H4 (cell line): ENCODE results near the gene RPP40. TPM values are rescaled to one million over a fixed set of nuclear protein-coding genes. Genes with fewer than 3 reads are reported as not detected.
A peak's percentile ranks its signal among the peaks of the same experiment; 100 is the strongest.
"Not testable (repeated sequence)": the region's sequence is repeated elsewhere in the genome, so short reads cannot be mapped to it uniquely, and the experiment has no call there.

Experiments used
- DNase-seq: peaks from one replicate; pipeline ENCODE4 v3.0.0-alpha.2; 2015; ENCODE audit warnings: low spot score
- total RNA-seq: library from RNA; depleted of rRNA; stranded (reverse); fragments of >200 nt; shearing (Covaris generic); gene quantifications from 2 replicates; pipeline ENCODE4 v1.2.3, GENCODE V29; 2014; rRNA removed

Gene RPP40, protein sequence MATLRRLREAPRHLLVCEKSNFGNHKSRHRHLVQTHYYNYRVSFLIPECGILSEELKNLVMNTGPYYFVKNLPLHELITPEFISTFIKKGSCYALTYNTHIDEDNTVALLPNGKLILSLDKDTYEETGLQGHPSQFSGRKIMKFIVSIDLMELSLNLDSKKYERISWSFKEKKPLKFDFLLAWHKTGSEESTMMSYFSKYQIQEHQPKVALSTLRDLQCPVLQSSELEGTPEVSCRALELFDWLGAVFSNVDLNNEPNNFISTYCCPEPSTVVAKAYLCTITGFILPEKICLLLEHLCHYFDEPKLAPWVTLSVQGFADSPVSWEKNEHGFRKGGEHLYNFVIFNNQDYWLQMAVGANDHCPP
- 43.2 and 63.1 TPM in 2 replicates for total RNA-seq

DNA sequence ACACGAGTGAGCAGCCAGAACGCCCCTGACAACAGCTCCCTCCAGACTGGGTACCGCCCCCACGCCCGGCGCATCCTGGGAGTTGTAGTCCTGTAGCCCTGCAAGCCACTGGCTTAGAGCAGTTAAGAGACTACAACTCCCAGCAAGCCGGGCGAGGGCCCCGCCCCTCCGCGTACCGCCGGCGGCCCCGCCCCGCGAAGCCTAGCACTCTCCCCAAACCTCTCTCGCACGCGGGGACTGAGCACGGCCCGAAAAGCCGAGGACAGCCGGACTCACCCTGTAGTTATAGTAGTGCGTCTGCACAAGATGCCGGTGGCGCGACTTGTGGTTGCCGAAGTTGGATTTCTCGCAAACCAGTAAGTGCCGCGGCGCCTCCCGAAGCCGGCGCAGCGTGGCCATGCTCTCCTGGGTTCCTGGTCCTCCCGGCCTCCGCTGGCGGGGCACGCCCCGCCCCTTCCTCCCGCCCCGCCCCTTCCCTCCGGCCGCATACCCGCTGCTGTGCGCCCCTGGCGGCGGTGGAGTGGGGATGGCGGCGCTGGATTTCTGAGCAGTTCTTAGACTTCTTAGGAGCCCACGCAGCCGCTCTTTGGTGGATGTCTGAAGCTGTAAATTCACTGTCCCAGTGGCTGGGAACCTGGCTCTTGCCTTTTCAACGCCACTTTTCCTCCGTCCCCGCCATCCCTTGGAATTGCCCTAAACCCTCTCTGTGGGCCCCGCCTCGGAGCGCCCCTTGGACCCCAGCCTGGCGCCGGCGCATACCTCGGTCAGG lies at the start of gene RPP40:
TSS of gene RPP40 (minus strand) at position 434 of the 769 bp plus-strand sequence. CDS start at position 399, 35 bp downstream.
- peak; percentile 94 for DNase-seq

DNA sequence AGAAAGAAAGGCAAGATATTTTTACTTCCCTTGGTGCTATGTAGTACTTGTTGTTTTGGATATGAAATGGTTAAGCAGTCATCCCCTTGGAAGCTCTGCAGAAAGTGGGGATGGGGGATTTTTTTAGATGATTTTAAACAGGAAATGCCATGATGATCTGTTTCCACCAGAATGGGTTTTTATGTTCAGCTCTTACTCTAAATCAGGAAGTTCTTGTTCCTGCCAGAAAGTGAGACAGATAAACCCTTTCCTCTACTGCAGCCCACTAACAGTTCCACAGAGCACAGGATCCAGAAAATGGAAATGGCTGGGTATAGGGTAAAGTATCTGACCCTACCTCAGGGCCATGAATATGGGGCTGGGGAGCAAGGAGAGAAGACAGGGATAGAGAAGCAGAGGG lies 49.2 kb upstream of the RPP40 start:
- no peak for DNase-seq

DNA sequence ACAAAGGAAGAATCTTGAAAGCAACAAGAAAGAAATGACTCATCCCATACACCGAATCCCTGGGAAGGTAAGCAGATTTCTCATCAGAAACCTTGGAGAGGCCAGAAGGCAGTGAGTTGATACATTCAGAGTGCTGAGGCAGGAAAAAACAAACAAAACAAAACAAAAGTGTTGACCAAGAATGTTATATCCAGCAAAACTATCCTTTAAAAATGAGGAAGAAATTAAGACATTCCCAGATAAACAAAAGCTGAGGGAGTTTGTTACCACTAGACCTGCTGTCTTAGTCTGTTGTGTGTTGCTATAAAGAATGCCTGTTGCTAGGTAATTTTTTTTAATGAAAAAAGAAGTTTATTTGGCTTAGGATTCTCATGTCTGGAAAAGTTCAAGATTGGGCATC lies 47.6 kb upstream of the RPP40 start:
- DNase-seq = no peak

DNA sequence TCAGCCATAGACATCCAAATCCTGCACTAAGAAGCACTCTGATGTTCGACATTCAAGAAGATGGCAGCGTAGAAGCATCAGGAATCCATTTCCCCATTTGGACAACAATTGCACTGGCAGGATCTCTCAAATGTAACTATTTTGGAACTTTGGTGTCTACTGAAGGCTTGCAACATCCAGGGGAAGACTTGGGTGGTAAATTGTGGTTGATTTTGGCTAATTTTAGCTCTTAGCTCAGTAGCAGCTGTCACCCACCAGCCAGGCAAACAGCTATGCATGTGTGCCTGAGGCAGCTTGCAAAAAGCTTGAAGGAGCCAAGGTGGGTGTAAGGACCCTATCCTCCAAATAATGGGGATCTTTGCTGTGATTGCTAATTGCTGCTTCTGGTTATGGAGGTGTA lies 46.2 kb upstream of the RPP40 start:
- no peak for DNase-seq

DNA sequence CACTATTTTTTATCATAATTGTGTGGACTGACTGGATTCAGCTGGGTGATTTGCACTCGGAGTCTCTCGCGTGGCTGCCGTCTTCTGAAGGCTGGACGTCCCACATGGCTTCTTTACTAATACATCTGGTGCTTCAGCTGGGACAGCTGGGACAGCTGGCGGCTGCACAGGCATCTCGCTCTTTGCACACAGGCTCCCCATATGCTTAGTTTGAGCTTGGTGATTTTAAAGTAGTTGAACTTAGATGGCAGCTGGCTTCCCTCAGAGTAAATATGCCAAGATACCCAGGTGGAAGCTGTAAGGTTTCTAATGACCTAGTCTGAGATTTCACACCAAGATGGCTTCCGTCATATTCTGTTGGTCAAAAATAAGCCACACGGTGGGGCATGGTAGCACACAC lies 42.6 kb upstream of the RPP40 start:
- no peak for DNase-seq

DNA sequence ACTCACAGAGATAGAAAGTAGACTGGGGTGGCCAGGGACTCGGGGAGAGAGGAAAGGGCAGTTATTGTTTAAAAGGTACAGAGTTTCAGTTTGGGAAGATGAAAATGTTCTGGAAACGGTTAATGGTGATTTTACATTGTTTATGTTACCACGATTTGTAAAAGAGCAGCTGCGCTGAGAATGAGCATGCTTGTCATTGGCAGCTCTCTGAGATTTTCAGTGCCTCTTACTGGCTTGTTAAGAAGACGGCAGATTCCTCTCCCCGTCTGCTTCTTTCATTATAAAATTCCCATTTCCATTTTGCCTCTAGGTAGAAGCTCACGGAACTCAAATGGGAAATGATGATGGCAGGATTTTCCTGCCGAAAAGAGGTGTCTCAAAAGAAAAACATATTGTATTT lies 41.6 kb upstream of the RPP40 start:
- DNase-seq = no peak

DNA sequence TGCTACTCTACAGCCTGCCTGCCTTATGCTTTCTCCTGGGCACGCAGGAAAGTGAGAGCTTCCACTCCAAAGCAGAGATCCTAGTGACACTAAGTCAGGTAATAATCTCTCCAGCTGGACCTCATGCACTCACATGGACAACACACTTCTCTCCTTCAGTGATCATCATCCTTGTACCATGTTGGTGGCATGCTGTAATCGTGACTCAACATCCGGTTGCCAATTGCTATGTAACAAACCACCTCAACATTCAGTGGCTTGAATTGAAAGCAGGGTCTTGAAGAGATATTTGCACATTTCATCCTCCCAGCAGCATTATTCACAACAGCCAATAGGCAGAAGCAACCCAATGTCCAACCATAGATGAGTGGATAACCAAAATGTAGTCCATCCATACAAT lies 41.0 kb upstream of the RPP40 start:
- DNase-seq = no peak

DNA sequence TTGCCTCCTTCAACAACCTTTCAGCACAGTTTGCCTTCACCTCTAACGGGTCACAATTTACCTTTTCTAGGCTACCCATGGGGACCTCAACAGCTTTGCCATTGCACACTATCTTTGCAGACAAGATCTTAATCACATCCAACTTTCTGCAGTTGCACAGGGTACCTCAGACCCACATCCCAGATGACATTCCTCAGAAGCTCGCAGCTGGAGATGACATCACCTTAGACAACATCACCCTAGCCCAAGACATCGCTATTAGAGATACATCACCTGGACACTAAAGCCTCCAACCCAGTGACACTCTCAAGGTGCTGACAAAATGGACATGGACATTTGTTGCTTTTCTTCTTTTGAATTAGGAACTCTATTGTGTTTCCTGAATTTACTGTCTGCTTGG lies 38.6 kb upstream of the RPP40 start:
- DNase-seq = no peak

DNA sequence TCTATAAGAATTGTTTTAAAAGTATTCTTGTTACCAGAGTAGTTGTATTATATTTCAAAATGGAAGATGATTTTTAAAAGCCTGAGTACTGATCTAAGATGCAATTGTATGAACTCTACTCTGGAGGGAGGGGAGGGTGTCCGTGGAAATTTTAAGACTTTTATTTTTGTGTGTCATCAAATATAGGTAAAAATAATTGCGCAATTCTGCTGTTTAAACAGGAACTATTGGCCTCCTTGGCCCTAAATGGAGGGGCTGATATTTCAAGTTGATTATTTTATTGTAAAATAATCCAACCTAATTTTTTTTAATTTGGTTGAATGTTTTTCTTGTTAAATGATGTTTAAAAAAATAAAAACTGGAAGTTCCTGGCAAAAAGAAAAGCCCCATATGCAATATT lies 38.1 kb upstream of the RPP40 start:
- DNase-seq = no peak

DNA sequence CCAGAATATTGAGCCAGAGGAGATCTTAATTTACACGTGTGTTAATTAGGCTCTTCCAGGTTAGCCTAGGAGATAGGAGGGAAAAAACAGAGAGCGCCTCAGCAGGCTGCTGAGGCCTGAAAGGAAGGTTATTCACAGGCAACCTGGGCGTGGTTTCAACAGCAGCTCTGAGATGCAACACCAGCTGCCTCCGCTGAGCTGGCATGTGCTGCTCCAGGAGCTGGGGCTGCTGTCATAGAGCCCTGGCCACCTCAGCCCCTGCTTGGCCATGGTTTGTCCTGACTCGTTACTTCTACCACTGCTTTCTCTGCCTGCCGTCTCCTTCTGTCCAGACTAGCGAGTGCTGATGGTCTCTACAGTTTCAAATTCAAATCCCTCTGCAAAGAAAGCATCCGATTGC lies 32.4 kb upstream of the RPP40 start:
- peak; percentile 14 for DNase-seq

DNA sequence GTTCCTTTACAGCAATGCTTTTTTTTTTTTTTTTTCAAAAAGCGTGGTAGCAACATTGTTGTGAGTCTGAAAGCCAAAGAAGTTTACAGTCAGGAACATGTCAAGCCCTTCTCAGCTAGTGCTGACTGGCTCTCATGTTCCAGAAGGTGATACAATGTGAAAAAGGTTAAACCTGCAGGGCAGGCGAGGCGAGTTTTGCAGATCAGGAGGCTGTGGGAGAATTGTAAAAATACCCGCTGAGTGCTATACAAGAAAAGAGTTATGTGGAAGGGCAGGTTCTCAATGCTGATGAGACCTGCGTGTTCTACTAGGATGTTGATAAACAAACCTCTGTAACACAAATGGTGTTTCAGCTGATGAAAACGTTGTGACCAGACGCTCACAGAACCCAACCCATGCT lies 30.9 kb upstream of the RPP40 start:
- no peak for DNase-seq

DNA sequence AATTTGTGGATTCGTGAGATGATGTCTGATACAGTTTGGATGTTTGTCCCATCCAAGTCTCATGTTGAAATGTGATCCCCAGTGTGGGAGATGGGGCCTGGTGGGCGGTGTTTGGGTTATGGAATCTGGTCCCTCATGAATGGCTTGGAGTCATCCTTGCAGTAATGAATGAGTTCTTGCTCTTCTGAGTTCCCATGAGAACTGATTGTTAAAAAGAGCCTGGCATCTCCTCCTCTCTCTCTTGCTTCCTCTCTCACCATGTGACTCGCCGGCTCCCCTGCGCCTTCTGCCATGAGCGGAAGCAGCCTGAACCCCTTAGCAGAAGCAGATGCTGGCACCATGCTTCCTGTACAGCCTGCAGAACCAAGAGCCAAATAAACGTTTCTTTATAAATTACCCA lies 30.5 kb upstream of the RPP40 start:
- DNase-seq = no peak

DNA sequence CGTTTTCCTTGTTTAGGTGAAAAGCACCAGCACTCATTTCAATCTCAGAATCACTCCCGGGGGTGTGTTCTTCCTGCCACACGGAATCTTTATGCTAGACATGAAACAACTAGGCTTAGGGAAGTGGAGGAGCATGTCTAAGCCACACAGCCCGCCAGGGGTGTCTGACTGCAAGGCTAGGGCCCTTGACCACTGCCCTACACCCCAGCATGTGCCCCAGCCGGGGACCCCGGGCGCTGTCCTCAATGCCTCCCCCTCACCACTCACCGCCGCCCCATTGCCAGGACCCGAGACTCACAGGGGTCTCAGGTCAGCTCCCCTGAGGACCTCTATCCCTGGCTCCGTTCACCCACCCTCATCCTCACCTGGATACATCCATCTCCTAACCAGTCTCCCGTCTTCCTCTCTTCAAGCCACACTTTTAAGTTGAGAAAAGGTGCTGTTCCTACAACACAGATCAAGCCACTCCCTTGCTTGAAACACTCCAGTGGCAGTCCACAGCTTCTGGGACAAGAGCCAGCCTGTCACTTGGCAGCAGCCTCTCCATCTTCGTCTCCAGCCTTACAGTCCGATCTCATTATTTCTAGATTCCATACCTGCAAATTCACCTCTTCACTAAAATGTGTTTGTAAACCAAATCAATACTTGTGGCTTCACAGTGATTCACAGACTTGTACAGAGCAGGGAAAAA lies 29.5 kb upstream of the RPP40 start:
- DNase-seq = not testable (repeated sequence)

DNA sequence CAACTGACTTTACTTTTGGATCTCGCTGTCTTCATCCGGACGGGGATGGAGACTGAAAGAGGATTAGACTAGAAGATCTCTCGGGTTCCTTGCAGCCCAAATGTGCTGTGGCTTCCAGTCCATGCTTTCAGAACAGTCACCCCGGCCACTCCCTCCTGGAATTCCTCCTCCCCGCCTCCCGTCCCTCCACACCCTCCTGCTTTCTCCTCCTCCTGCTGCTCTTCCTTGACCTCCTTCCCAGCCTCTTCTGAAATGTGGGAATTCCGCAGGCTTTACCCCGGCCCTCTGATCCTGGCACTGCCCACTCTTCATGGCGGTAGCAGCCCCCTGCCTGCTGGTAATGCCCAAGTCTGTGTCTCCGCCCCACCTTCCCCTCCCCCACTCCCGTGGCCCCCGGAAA lies 28.9 kb upstream of the RPP40 start:
- DNase-seq = not testable (repeated sequence)

DNA sequence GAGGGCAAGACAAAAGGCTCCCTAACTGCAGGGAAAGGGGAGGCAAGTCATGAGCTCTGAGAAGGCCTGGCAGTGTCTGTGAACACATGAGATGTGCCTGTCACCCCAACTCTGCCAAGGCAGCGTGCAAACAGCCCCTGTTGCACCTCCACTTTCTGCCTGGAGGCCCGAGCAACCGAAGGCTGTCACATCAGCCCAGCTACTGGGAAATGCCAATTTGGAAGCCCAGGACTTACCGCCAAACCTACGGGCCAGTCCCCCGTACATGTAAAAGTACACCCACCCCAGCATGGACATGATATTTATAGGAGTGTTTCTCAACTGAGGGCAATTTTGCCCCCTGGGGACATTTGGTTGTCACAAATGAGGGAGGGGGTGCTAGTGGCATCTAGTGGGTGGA lies 27.3 kb upstream of the RPP40 start:
- no peak for DNase-seq

DNA sequence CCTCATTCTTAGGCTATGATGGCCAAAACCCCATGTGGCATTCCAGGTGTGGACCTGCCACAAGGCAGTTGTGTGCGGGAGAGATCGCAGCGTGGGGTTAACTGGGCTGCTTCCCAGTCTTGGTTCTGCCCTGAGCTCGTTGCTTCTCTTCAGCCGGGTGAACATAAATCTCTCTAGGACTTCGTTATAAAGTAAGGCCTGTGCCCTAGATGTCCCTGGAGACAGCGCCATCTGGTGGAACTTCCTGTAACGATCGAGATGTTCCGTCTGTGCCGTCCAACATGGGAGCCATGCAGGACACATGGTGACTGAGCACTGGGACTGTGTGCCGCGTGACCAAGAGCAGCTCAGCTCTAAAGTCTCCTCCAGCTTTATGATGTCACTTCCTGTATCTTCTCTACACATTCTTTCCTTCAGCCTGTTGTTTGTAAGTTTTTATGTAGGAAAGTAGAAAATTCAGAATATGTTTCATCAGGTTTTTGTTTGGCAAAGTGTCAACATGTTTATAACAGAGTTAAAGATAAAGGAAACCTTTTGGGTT lies 26.8 kb upstream of the RPP40 start:
- peak; percentile 95 for DNase-seq

DNA sequence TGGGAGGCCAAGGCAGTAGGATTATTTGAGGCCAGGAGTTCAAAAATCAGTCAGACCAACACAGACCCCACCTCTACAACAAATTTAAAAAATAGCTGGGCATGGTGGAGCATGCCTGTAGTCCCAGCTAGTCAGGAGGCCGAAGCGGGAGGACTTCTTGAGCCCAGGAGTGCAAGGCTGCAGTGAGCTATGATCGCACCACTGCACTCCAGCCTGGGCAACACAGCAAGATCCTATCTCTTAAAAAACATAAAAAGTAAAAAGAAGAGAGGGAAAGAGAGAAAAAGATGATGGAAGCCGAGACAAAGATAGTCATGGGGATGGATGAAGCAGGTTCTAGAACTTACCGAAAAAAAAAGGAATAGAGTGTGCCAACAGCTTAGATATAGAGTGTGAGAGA lies 25.8 kb upstream of the RPP40 start:
- no peak for DNase-seq

DNA sequence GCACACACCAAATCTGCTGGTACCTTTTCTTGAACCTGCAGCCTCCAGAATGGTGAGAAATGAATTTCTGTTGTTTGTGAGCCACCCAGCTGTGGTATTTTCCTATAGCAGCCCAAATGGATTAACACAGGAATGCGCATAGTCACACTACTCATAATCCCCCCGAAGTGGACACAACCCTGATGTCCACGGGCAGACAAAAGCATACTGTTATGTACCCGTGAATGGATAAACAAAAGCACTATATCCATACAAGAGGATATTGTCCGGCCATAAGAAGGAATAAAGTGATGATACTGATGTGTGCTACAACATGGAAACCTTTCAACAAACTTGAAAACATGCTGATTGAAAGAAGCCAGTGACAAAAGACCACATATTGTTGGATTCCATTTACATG lies 25.1 kb upstream of the RPP40 start:
- DNase-seq = no peak

DNA sequence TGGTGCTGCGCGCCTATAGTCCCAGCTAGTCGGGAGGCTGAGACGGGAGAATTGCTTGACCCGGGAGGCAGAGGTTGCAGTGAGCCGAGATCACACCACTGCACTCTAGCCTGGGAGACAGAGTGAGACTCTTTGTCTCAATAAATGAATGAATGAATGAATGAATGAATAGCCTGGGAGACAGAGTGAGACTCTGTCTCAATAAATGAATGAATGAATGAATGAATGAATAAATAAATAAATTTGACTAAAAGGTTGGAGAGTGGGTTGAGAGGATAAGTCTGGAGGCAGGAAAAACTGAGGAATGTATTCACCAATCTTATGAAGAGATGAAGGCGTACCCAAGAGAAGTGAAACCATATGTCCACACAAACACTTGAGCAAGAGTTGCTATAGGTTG lies 24.5 kb upstream of the RPP40 start:
- DNase-seq = no peak

DNA sequence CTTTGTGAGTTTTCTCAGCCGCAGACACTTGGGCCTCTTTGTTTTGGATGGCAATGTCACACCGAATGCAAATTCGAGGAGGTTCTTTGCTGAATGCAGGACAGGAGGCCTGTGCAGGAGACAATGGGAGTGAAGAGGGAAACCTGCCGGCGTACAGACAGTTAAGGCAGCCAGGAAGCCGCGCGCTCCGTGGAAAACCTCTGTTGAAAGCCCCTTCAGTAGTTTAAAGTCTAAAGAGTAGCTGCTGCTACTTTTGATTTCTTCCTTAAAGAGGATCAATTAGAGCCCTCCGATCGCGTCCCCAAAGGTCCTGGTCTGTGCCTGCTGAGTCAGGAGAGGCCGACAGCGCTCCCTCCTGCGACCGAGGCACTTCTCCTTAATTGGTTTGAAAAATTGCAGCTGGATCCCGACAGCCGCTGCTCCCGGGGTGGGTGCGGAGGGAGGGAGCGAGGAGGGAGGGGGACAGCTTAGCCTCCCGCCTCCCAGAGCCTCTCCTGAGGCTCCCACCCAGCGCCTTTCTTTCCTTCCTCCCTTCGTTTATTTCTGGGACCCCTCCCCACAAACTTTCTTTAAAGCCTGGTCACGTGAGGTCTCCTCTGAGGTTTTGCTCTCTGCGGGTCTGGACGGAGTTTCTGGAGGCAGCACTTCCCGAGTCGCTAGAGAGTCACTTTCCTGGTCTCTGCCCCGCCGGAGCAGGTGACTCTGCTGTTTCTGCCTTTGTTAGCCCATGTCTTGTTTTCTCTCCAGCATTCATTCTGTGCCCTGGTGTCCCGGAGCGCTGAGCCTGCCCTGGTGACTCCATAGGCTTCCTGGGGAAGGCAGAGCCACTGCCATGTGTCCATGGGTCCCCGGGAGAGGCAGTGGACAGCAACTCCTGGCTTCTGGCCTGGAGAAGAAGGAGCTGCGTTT lies 22.3 kb upstream of the RPP40 start:
- no peak for DNase-seq

DNA sequence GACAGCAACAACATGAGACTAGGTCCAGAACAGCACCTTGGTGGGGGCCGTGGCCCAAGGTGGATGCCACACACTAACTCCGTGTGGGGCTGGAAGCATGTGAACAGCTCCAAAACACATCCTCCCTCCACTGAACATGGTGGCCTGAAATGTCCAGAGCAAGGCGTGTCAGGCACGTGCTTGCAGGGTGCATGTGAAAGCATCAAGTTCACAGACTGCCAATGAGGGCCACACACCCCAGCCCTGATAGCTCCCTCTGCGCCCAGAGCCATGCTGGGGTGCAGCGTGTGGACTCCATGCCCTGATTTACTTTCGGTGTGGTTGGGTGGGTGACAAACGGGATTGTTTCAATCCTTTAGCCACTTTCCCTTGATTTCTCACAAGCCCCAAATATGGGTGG lies 20.1 kb upstream of the RPP40 start:
- DNase-seq = no peak
